ENCODE data around the gene KLHDC10.
"Not testable (repeated sequence)": the region's sequence is repeated elsewhere in the genome, so short reads cannot be mapped to it uniquely, and the experiment has no call there.

KLHDC10 gene

DNA sequence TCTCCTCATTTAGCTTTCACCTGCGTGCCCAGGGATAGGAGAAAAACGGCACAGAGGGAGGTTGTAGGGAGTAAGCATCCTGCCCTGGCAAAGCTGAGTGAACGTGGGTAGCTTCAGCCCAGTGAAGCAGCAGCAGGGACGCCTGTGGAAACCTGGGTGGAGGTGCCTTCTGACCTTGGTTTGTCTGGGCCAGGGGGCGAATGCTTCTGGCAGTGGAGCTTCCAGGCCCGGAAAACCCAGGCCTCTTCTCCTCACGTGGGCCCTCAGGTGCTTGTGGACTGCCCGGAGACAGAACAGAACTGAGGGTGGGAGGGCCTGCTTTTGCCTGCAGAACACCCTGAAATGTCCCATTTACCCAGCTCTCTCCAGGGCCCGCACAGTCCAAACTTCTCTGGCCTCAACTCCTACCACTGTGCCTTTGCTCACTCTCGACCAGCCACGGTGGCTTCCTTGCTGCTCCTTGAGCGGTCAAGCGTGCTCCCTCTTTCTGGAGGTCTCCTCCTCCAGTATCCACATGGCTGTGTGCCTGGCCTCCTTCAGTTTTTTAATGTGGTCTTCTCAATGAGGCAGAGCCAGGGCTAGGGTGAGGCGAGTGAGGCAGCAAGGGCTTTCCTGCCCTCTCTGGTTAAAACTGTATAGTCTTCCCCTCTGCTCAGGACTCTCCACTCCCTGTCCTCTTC, 72.5 kb downstream of the KLHDC10 start:
- DNase-seq, result no peak

DNA sequence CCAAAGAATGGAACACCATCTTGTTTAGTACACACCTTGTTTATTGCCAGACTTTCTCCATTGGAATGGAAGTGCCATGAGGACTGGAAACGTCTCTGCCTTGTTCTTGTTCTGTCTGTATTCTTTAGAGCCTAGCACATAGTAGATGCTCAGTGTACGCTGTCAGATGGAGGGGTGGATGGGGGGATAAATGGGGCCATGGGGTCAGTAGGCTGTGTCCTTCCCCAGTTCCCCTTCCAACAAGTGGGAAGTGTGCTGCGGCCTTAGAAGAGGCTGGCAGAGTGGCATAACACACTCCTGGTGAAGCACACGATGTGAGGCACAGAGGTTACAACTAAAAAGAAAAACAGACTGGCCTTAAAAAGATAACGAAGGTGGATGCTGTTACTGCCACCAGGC, 73.0 kb downstream of the KLHDC10 start:
- DNase-seq, result no peak

DNA sequence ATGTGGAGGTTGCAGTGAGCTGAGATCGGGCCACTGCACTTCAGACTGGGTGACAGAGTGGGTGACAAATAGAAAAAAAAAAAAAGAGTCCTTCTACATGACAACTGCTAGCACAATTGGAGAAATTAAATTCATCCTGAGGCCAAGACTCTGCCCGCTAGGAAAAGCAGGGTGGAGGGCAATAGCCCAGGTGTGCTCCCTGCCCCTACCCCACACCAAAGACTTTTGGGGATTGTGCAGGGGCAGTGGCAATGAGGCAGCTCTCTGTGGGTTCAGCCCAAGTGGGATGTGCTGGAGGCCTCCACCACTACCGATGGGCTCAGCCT, 73.6 kb downstream of the KLHDC10 start:
- no peak for DNase-seq

DNA sequence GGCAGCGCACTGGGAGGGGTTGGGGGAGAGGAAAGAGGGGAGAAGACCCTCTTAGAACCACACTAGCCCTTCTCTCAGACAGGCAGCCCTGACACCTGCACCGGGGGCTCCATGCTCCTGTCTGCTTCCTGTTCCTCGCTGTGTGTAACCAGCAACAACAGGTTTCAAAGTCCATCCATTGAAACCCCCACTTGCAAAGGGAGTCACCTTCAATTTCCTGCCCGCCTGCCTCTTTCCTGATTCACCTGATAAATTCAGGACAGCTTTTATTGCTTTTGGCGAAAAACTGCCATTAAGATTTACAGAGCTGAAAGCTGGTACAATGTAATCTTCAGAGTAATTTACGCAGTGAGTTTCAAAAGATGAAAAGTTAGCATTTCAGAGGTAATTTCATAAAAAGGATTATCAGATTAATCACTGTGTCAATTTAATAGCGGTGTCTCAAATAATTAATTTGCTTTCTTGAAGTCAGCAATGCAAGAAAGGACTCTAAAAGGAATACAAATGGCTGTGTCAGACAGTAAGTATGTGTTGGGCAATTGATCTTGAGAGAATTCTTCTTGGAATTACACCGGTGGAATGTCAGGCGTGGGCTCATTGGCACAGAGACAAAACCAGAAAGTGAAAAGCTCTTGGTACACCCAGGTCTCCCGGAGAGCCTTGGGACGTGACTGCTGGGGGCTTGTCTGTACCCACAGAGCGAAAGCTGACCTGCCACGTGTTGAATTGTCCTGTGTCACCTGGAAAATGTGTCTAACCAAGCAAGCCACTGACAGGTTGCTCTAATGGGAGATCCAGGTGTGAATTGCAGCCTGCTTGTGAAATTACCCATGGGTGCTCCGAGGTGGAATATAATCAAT, 74.2 kb downstream of the KLHDC10 start:
- DNase-seq, result no peak

DNA sequence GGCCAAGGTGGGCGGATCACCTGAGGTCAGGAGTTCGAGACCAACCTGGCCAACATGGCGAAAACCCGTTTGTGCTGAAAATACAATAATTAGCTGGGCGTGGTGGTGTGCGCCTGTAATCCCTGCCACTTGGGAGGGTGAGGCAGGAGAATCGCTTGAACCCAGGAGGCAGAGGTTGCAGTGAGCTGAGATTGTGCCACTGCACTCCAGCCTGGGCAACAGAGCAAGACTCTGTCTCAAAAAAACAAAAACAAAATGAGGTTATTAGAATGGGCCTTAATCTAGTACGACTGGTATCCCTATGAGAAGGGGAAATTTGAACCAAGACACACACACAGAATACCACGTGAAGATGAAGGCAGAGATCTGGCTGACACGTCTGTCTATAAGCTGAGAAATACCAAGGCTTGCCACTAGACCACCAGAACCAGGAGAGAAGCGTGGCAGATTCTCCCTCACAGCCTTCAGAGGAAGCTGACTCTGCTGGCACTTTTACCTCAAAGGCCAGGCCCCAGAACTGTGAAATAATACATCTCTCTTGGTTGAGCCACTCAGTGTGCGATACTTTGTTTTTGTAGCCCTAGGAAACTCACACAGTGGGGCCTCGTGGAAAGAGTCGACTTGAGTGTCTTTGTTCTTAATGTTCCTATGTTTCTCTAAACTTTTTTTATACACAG, 75.2 kb downstream of the KLHDC10 start:
- DNase-seq, result no peak

DNA sequence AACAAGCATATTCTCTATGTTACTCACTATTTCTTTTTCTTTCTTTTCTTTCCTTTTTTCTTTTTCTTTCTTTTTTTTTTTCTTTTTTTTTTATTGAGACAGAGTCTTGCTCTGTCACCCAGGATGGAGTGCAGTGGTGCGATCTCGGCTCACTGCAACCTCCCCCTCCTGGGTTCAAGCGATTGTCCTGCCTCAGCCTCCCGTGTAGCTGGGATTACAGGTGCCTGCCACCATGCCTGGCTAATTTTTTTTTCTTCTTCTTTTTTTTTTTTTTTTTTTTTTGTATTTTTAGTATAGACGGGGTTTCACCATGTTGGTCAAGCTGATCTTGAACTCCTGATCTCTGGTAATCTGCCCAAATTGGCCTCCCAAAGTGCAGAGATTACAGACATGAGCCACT, 75.8 kb downstream of the KLHDC10 start:
- not testable (repeated sequence) for DNase-seq

DNA sequence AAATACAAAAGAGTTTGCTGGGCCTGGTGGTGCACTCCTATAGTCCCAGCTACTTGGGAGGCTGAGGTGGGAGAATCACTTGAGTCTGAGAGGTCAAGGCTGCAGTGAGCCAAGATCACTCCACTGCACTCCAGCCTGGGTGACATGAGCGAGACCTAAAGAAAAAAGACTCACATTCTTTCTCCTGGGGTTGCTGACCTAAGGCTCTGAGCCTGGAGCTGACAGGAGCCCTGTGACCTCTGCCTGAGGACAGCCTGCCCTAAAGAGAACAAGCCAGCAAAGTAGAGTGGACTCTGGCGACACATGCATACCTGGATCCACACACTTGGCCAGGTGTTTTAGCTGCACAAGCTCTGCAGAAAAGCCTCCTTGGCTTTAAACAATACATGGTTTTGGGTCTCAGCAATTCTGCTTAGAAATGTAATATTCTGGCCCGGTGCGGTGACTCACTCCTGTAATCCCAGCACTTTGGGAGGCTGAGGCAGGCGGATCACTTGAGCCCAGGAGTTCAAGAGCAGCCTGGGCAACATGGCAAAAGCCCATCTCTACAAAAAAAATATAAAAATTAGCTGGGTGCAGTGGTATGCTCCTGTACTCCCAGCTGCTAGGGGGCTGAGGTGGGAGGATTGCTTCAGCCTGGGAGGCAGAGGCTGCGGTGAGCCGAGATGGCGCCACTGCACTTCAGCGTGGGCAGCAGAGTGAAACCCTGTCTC, 76.5 kb downstream of the KLHDC10 start:
- DNase-seq, result no peak

DNA sequence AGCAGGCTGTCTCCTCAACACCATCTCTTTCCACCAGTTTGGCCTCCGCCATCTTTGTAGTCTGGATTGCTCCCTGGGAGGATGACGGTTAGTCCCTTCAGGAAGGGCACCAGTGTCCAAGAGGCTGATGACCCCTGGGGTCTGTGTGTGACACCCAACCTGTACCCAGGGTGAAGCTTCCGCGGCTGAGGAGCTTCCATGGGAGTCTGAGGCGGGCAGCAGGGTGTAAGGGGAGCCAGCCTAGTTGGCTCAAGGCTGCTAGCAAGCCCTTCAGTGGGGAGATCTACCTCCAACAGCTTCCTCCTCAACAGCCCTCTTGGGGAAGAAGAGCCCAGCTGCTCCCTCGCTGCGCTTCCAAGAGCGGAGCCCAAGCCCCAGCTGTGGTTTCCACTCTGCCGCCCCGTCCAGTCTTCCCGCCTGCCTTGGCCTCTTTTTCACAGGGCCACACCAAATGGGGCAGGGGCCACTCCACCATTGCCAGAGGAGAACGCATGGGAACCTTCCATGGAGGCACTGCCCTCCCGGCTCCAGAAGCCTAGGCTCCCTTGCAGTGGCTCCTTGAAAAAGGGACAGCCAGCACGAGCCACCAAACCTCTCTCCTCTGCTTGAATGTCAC, 77.5 kb downstream of the KLHDC10 start:
- no peak for DNase-seq

DNA sequence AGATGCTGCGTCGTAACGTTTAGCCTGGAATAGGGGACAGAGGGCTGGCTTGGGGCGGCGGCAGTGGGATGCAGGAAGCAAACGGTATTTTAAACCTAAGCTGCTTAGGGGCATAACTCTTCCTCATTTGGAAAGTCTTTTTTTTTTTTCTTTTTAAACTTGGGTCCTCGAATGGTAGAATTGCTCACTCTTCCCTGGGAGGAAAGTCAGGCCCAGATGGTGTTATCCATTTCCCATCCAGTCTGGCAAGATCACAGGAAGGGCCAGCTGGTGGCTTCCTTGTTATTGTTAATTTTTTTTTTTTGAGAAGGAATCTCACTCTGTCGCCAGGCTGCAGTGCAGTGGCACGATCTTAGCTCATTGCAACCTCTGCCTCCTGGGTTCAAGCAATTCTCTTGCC, 78.2 kb downstream of the KLHDC10 start:
- no peak for DNase-seq

DNA sequence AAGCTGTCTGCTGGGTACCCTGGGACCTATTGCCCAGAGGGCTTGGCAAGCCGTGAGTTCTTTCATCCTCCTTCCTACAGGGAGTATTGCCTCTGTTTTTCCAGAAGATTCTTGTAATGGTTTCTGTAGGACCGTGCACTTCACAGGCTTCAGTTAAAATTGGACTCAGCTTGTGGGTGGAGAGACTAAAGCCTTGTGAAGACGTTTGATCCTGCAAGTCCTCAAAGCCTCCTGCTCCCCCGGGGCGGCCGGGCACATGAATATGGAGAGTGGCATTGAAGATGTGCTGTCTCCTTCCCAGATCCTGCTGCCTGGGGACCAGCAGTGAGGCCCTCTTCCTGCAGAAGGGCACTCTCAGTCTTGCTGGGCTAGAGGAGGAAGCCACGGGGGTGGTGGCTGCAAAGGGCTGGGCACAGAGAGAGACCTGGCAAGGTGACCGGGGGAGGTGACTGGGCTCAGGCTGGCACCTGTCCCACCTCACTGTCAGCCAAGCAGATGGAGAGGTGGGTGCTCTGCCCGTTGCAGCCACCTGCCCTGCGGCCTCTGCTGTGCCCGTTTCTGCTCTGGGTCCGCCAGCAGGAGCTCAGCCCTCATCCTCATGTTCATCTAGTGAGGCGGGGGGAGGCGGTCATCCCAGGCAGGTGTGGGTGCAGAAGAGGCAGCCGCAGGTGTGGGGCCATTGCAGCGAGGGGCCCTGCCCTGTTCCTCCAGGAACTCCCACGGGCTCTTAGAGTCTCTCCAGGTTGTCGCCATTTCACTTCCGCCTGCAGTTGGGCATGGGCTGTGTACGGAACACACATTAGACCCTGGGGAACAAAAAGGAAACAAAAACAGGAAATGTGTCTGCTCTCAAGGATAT, 79.2 kb downstream of the KLHDC10 start:
- no peak for DNase-seq

DNA sequence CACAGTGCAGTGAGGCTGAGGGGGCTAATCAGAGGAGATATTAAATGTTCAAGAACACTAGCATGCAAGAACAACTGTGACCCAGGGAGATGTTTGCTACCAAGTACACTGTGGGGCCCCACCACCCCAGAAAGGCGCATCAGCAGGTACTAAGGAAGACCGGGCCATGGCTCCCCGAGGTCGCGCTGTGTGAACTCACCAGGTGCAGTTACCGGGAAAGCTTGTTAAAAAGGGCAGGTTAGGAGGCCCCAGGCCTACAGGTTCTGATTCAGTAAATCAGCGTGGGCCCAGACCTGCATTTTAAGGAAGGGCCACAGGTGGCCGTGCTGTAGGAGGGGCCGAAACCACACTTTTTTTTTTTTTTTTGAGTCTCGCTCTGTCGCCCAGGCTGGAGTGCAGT, 80.3 kb downstream of the KLHDC10 start:
- DNase-seq, result no peak

DNA sequence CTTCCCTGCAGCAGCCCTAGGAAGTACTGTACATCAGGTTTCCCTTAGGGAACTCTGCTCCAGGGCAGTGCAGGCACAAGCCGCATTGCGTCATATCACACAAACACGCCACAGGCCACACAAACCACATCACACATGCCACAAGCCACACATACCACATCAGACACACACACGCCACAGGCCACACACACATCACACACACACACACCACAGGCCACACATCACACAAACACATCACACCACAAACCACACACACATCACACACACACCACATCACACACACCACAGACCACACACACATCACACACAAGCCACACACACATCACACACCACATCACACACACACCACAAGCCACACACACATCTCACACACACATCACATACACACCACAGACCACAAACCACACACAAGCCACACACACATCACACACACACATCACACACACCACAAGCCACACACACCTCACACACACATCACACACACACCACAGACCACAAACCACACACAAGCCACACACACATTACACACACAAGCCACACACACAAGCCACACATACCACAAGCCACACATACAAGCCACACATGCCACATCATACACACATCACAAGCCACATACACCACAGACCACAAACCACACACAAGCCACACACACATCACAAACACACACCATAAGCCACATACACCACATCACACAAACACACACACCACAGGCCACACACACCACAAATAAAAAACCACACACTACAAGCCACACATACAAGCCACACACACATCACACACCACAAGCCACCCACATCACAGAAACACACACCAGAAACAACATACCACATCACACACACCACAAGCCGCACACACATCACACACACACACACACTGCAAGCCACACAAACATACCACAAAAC, 81.5 kb downstream of the KLHDC10 start:
- DNase-seq, result peak; percentile 23

DNA sequence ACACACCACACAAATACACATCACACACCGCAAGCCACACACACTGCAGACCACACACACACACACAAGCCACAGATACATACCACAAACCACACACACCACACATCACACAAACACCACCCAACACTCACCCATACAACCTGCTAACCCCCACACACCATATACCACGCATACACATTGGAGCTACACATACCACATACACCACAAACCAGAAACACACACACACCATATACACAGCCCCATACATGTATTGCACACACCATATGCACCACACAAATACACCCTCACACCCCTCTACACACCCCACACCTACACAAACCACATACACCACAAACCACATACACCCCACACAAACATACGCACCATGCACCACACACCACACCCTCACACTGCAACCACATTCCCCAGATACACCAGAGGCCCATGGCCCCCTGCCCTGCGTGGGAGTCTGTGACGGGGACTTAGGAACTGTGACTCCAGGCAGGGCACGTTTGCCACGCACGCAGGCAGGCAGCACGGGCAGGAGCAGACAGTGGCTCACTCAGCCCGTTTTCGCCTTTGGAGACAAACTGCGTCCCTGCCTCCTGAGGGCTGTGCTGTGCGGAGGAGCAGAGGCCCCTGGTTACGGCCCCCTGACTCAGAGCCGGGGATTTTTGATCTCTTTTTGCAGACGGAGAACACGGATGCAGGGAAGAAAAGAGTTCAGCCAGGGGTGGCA, 82.3 kb downstream of the KLHDC10 start:
- DNase-seq, result no peak

DNA sequence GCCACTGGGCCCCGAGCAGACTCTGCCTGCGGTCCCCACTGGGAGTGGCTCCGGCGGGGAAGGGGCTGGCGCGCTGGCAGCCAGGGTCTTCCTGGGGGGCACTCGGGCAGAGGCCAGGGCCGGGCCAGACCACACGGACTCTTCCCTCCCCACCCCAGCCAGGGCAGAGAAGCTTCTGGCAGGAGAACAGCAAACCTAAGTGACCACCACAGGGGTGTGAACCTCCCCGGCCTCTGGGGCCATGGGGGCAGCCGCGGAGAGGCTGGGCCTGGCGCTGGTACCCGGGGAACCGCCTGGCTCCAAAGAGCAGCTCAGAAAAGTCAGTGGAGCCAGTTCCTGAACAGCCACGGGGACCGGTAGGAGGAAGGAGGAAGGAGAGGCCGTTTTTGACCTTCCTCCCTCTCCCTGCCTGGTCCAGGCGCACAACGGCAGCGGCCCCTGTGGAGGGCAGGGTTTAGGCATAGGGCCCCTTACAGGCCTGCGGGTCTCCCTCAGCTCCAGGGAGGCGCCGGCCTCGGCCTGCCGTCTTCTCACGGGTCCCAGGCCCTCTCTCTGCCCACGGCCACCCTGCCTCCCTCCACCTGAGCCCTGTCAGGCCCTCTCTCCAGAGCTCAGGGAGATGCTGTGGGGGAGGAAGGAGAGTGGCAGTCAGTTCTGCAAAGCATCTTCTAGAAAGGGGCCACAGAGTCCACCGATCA, 83.0 kb downstream of the KLHDC10 start:
- no peak for DNase-seq

DNA sequence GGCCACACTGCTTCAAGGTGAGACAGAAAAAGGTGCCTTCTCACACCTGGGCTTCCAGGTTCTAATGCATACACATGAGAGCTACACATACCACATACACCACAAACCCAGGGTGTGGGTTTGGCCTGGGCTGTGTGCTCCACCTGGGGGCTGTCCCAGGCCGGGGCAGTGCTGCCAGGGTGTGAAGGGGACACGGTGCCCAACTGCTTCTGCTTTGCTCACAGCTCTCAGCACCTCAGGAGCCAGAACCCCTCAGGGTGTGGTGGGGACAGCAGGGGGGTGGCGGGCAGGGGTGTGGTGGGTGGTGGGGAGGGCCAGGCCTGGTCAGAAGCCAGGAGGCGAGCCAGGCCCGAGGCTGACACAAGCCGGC, 83.8 kb downstream of the KLHDC10 start:
- DNase-seq, result no peak

DNA sequence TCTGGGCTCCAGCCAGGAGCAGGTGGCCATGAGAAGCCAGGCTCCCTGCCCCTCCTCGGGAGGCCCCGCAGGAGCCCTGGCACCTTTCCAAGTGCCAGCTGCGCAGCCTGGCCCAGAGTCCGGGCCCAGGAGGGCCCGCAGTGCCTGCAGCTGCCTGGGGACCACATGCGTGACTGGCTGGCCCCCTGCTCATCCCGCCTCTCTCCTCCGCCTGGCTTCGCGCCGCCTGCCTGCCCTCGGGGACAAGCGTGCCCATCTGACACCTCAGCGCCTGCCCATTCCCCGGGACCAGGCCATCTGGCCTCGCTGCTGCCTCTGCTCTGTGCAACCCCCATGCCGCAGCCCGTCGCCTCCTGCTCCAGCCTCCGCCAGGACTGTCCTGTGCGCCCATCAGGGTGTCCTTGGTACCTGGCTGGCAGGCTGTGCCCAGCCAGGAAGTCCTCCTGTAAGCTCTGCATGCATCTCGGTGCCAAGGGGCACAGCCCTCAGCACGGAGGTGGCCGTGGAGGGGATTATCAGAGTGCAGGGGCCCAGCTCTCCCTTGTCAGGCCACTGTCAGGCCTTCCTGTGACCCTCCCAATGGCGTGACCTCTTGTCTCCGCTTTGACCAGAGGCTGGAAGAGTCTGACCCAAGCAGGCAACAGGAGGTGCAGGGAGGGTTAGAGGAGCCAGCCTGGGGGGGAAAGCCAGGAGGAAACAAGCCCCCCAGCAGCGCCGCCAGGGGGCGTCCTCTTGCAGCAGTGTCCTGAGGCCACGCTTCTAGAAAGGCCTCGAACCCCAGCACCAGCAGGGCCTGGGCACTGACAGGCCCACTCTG, 84.4 kb downstream of the KLHDC10 start:
- no peak for DNase-seq

DNA sequence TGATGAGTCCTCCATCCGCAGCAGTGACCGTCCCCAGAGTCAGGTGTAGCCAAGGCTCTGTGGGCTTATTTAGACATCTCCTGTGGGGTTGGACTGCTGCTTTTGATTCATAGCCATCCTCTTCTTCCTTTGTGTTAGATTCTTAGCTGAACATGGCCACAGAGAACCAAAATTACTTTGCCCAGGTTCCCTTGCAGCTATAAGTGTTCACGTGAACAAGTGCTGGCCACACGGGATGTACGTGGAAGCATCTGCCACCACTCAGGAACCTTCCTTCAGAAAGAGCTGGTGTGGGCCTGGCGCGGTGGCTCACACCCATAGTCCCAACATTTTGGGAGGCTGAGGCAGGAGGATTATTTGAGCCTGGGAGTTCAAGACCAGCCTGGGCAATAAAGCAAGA, 85.8 kb downstream of the KLHDC10 start:
- DNase-seq, result no peak

DNA sequence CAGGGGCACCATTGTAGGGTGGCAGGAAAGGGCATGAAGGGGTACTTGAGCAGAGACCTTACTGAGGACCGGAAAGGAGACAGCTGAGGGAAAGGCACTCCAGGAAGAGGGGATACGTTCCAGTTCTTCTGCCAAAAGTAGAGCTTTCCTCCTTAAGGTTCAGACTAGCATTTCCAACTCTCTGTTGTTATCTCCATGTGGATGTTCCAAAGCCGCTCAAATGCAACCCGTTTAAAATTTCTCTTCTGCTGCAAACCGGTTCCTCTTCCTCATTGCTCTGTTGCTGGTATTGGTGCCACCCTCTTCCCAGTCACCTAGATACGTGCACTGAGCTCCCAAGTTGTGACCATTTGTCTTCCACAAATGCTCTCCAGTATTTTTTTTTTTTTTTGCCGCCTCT, 87.4 kb downstream of the KLHDC10 start:
- DNase-seq, result no peak

DNA sequence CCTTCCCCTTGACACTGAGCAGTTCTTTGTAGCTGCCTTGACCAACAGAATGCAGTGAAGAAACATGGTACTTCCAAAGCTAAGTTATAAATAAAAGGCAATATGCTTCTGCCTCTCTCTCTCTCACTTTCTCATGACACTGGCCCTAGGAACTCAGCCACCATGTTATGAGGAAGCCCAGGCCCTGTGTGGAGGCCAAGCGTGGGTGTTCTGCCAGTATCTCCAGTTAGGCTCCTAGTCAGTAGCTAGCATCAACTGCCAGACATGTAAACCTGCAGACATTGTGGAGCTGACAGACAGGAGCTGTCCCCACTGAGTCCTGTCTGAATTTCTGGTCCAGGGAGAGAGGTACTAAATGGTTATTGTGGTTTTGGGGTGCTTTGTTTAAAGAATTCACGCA, 89.7 kb downstream of the KLHDC10 start:
- no peak for DNase-seq

Data from CD4-positive, alpha-beta T cell treated with Interleukin-4 for 4 hours (primary cell).